ENCODE measurements around the gene GARIN3.
A peak's percentile ranks its signal among the peaks of the same experiment; 100 is the strongest.

Gene GARIN3

GRCh38 chr5:157115502-157115901, 50.6 kb downstream of the GARIN3 start:
- Histone ChIP-seq H3K9ac (ENCODE audit: low read length) (no peak overlapping the region), H4K91ac (ENCODE audit: low read depth, low read length) (no peak overlapping the region), H3K18ac (ENCODE audit: low read length) (no peak overlapping the region), H3K79me1 (ENCODE audit: low read length) (no peaks in the 10 kb centered on the region), H3K36me3 (ENCODE audit: control insufficient read depth in 1 of 2, insufficient read depth in 2 of 2, low read length in 2 of 2) (no peaks in the 10 kb centered on the region), H3K4me2 (ENCODE audit: low read length) (no peak overlapping the region), H3K23ac (ENCODE audit: low read length) (no peak overlapping the region), H2BK12ac (ENCODE audit: low read length) (no peak overlapping the region), H3K4me3 (ENCODE audit: low read depth, low read length) (no peak overlapping the region), H3K4ac (ENCODE audit: low read depth, low read length) (no peak overlapping the region), H2AFZ (ENCODE audit: insufficient read depth, low read length, poor library complexity) (no peak overlapping the region), H2BK5ac (ENCODE audit: low read depth, low read length, poor library complexity) (no peak overlapping the region), H3K9me3 (ENCODE audit: insufficient read depth, low read depth, low read length) (no peaks in the 10 kb centered on the region), H4K8ac (ENCODE audit: low read depth, low read length) (no peak overlapping the region), H3K27me3 (ENCODE audit: insufficient read depth, low read length) (no peaks in the 10 kb centered on the region), H4K12ac (ENCODE audit: low read depth, low read length) (no peak overlapping the region), H3K27ac (ENCODE audit: low read depth, low read length) (no peak overlapping the region), H3K4me1 (ENCODE audit: control insufficient read depth in 1 of 2, insufficient read depth in 2 of 2, low read length in 2 of 2) (no peaks in the 10 kb centered on the region), H3K14ac (ENCODE audit: low read length) (no peak overlapping the region), H2AK5ac (ENCODE audit: low read length) (no peak overlapping the region), H2BK120ac (ENCODE audit: insufficient read depth, low read length, poor library complexity) (no peak overlapping the region), H3K79me2 (ENCODE audit: control insufficient read depth, insufficient read depth, low read length, poor library complexity) (no peaks in the 10 kb centered on the region)
- DNase-seq: no peak
- no CpG with 5 or more reads among the region's 1 CpG for WGBS (ENCODE audit: extremely low coverage, insufficient coverage, insufficient read length)

- no peak overlapping the region for H3K4me2 ChIP-seq (ENCODE audit: low read length)
- no peak overlapping the region for H4K12ac ChIP-seq (ENCODE audit: low read depth, low read length)
- H2AFZ ChIP-seq (ENCODE audit: insufficient read depth, low read length, poor library complexity): no peak overlapping the region
- no peaks in the 10 kb centered on the region for H3K27me3 ChIP-seq (ENCODE audit: insufficient read depth, low read length)
- H3K79me2 ChIP-seq (ENCODE audit: control insufficient read depth, insufficient read depth, low read length, poor library complexity): no peaks in the 10 kb centered on the region
- H3K9me3 ChIP-seq (ENCODE audit: insufficient read depth, low read depth, low read length): no peaks in the 10 kb centered on the region
- no peak overlapping the region for H2AK5ac ChIP-seq (ENCODE audit: low read length)
- no peak overlapping the region for H4K8ac ChIP-seq (ENCODE audit: low read depth, low read length)
- H3K4ac ChIP-seq (ENCODE audit: low read depth, low read length): no peak overlapping the region
- H3K23ac ChIP-seq (ENCODE audit: low read length): no peak overlapping the region
- no peak overlapping the region for H3K9ac ChIP-seq (ENCODE audit: low read length)
- no peak overlapping the region for H2BK120ac ChIP-seq (ENCODE audit: insufficient read depth, low read length, poor library complexity)
- no peak overlapping the region for H3K27ac ChIP-seq (ENCODE audit: low read depth, low read length)
- no peaks in the 10 kb centered on the region for H3K79me1 ChIP-seq (ENCODE audit: low read length)
- no peak for DNase-seq
- H2BK12ac ChIP-seq (ENCODE audit: low read length): no peak overlapping the region
- no peaks in the 10 kb centered on the region for H3K36me3 ChIP-seq (ENCODE audit: control insufficient read depth in 1 of 2, insufficient read depth in 2 of 2, low read length in 2 of 2)
- no peak overlapping the region for H3K14ac ChIP-seq (ENCODE audit: low read length)
- H4K91ac ChIP-seq (ENCODE audit: low read depth, low read length): no peak overlapping the region
- H2BK5ac ChIP-seq (ENCODE audit: low read depth, low read length, poor library complexity): no peak overlapping the region
- H3K4me3 ChIP-seq (ENCODE audit: low read depth, low read length): no peak overlapping the region
- no peaks in the 10 kb centered on the region for H3K4me1 ChIP-seq (ENCODE audit: control insufficient read depth in 1 of 2, insufficient read depth in 2 of 2, low read length in 2 of 2)
- H3K18ac ChIP-seq (ENCODE audit: low read length): no peak overlapping the region
Observed at GRCh38 chr5:157115012-157115411, 51.1 kb downstream of the GARIN3 start.

GRCh38 chr5:157113002-157113401, 53.1 kb downstream of the GARIN3 start:
- H3K9ac ChIP-seq (ENCODE audit: low read length): no peak overlapping the region
- WGBS (ENCODE audit: extremely low coverage, insufficient coverage, insufficient read length): no CpG with 5 or more reads among the region's 5 CpGs
- H3K18ac ChIP-seq (ENCODE audit: low read length): no peak overlapping the region
- no peak overlapping the region for H4K91ac ChIP-seq (ENCODE audit: low read depth, low read length)
- no peak overlapping the region for H3K27ac ChIP-seq (ENCODE audit: low read depth, low read length)
- DNase-seq: peak; percentile 2 to 43
- no peak overlapping the region for H4K12ac ChIP-seq (ENCODE audit: low read depth, low read length)
- no peaks in the 10 kb centered on the region for H3K36me3 ChIP-seq (ENCODE audit: control insufficient read depth in 1 of 2, insufficient read depth in 2 of 2, low read length in 2 of 2)
- H3K23ac ChIP-seq (ENCODE audit: low read length): no peak overlapping the region
- H2BK120ac ChIP-seq (ENCODE audit: insufficient read depth, low read length, poor library complexity): no peak overlapping the region
- H2AK5ac ChIP-seq (ENCODE audit: low read length): no peak overlapping the region
- peaks cover 4% of the 10 kb centered on the region for H3K79me1 ChIP-seq (ENCODE audit: low read length)
- no peak overlapping the region for H3K14ac ChIP-seq (ENCODE audit: low read length)
- no peak overlapping the region for H2BK12ac ChIP-seq (ENCODE audit: low read length)
- H3K27me3 ChIP-seq (ENCODE audit: insufficient read depth, low read length): no peaks in the 10 kb centered on the region
- no peak overlapping the region for H3K4ac ChIP-seq (ENCODE audit: low read depth, low read length)
- no peak overlapping the region for H2AFZ ChIP-seq (ENCODE audit: insufficient read depth, low read length, poor library complexity)
- H3K4me2 ChIP-seq (ENCODE audit: low read length): no peak overlapping the region
- H3K9me3 ChIP-seq (ENCODE audit: insufficient read depth, low read depth, low read length): no peaks in the 10 kb centered on the region
- H4K8ac ChIP-seq (ENCODE audit: low read depth, low read length): no peak overlapping the region
- H3K79me2 ChIP-seq (ENCODE audit: control insufficient read depth, insufficient read depth, low read length, poor library complexity): no peaks in the 10 kb centered on the region
- peaks cover 2 to 3% of the 10 kb centered on the region in 2 experiments for H3K4me1 ChIP-seq (ENCODE audit: control insufficient read depth in 1 of 2, insufficient read depth in 2 of 2, low read length in 2 of 2)
- H3K4me3 ChIP-seq (ENCODE audit: low read depth, low read length): no peak overlapping the region
- no peak overlapping the region for H2BK5ac ChIP-seq (ENCODE audit: low read depth, low read length, poor library complexity)
